NCI-H2196 treated with DMSO at 0.1 percent for 48 hours (cell line): ENCODE results near the gene TPX2.

Source experiments
- DNase-seq: peaks from one replicate; lab custom pipeline; 2025; ENCODE audit not compliant: unreplicated experiment; lab: John Stamatoyannopoulos, UW

Gene TPX2

DNA sequence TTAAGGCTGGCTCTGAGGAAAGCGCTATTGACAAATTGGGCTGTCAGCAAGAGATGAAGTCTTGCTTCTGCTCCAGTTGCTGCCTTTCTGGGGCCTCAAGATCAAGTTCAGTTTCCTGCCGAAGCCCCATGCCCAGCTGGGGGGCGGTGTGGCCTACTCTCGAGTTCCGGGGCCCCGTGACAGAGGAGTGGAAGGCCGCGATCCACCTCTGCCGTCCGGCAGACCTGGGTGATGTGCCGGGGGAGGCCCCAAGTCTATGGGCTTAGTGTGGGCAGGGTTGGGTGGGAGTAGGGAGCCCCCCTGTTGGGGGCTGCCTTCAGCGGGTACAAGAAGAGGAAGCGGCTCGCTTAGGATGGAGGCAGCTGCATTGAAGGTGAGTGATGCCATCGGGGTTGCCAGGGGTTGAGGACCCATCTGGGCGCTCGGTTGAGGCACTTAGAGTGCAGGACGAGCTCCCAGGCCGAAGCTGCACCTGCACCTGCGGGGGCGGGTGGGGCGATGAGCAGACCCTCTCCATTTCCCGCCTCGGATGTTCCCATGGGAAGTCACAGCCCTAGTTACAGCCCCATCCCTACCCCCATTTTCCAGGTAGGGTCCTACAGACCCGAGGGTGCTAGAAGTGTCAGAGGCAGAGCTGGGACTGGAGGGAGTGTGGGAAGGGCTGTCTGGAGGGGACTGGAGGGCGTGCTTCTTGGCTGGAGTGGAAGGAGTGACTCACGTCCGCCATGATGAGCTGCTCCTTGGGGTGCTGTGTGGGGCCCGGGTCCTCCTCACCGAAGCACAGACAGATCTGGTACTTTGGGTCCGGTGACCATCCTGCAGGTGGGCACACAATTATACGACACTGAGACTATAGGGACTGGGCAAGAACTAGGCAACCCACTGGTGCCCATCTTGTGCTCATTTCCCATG lies 109.3 kb downstream of the TPX2 start:
- no peak for DNase-seq

DNA sequence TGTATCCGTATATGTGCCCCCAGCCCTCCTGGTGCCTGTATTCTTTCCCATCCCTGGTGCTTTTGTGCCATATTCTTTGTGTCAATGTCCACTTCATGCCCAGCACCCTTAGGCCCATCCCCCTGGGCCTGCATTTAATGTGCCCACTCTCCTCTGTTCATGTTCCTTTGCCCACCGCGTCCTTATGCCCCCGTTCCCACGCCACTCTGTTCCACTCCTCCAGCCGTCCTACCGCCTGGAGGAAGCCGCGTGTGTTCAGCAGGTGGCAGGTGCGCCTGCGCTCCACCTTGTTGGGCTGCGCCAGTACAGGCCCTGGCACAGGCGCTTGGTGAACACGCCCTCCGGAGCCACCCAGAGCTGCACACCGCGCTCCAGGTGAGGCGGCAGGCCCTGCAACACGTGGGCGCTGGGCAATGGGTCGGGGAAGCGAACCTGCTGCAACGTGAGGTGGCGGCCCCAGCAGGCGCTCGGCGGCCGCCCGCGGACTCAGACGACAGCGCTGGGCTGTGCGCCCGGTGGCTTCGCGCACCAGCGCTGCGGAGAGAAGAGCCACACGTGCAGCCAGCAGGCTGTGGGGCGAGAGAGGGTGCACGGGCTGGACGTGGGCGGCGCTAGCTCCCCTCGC lies 110.3 kb downstream of the TPX2 start:
- DNase-seq, result peak; percentile 55
